Tibial nerve (tissue), 4 donors: ENCODE results near the gene PSAPL1. TPM values are rescaled to one million over a fixed set of nuclear protein-coding genes. Genes with fewer than 3 reads are reported as not detected.

Experiments
- DNase-seq, 2 donors: peaks; one replicate each; pipeline ENCODE4 v3.0.0-alpha.2; 2019; ENCODE audit warnings: low spot score in 2 of 2
- H3K27ac ChIP-seq, 4 donors: fragments of 200-600 bp; sonication (generic) in 3 of 4; one replicate each; pipeline ENCODE4 v1.5.1; 2017 to 2019; ENCODE audit warnings: mild to moderate bottlenecking in 1 of 4
- H3K27me3 ChIP-seq, 2 donors: fragments of 200-600 bp; sonication (generic) in 1 of 2; one replicate each; pipeline versions ENCODE4 v1.5.1 to v1.6.0; 2017 to 2019
- H3K36me3 ChIP-seq, 3 donors: fragments of 200-600 bp; sonication (generic); one replicate each; pipeline ENCODE4 v1.5.1; 2018 to 2019
- H3K4me1 ChIP-seq, 4 donors: fragments of 200-600 bp; sonication (generic) in 3 of 4; one replicate each; pipeline ENCODE4 v1.5.1; 2017 to 2019
- H3K4me3 ChIP-seq, 4 donors: fragments of 200-600 bp; sonication (generic) in 3 of 4; one replicate each; pipeline ENCODE4 v1.5.1; 2017 to 2019; ENCODE audit warnings: mild to moderate bottlenecking in 1 of 4, moderate library complexity in 1 of 4
- H3K9me3 ChIP-seq, 4 donors: fragments of 200-600 bp; sonication (generic) in 3 of 4; one replicate each; pipeline ENCODE4 v1.5.1; 2017 to 2019
- CTCF ChIP-seq, 5 experiments: fragments of 200-600 bp in 3 of 5; fragments of 450-650 bp in 2 of 5; sonication (generic) in 3 of 5; IDR thresholded peaks; one replicate each; pipeline ENCODE4 v1.5.1; 2016 to 2019; ENCODE audit warnings: antibody characterized with exemption in 5 of 5, mild to moderate bottlenecking in 3 of 5, moderate library complexity in 2 of 5
- EP300 ChIP-seq, 2 donors: sonication (generic); formaldehyde crosslinking; IDR thresholded peaks; one replicate each; pipeline ENCODE4 v1.6.1; 2017; ENCODE audit warnings: antibody characterized with exemption in 2 of 2, mild to moderate bottlenecking in 1 of 2
- POLR2A ChIP-seq, 2 donors: fragments of 450-650 bp; IDR thresholded peaks; one replicate each; pipeline ENCODE4 v1.6.1; 2017; ENCODE audit warnings: antibody characterized with exemption in 2 of 2, mild to moderate bottlenecking in 2 of 2, moderate library complexity in 2 of 2
- WGBS, 2 donors: methylation state at CpG; one replicate each; pipeline ENCODE4 v1.1.5; 2018; 5-methylcytosine and 5-hydroxymethylcytosine counted together
- total RNA-seq, 4 donors: library from RNA; depleted of rRNA; stranded (reverse); fragments of >200 nt; gene quantifications; one replicate each; pipeline ENCODE4 v1.1.0, GENCODE V29; 2016

PSAPL1 gene
- total RNA-seq, 4 donors from 2014 or later = under 0.01 to 0.22 TPM; not detected in 2

DNA sequence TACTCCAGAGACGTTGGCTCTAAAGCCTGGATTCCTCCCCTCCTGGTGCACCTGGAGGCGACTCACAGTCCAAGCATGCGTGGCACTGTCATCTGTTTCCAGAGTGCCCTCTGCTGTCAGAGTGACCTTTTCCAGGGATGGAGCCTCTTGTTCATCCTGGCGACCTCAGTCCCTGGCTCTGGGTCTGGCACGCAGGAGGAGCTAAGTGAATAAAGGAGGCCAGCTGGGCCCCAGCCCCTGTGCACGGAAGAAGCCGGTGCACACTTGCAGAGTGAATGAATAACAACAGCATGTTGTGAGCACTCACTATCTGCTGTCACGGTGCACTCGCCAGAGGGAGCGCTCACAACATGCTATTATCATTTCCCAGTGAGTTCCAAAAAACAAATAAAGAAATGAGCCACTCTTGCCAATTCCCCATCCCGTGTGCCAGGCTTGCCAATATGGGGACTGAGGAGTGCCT lies 27.8 kb upstream of the PSAPL1 start:
- TF ChIP-seq POLR2A (IDR thresholded peaks at IDR 0.05) = no peak
- TF ChIP-seq CTCF (IDR thresholded peaks at IDR 0.05) = peak in 2 of 5 experiments; percentile 18 to 29
- WGBS, 2 donors = 51 to 54% methylated on average over 10 to 11 of the region's 11 CpGs
- H3K4me1 ChIP-seq = peaks cover 0 to 38% (median 0%) of the 10 kb centered on the region in 4 donors
- no peak overlapping the region for H3K27ac ChIP-seq
- H3K27me3 ChIP-seq = no peaks in the 10 kb centered on the region
- H3K9me3 ChIP-seq = peaks cover 0 to 16% (median 0%) of the 10 kb centered on the region in 4 donors
- H3K4me3 ChIP-seq = no peak overlapping the region
- DNase-seq = peak in 1 of 2 donors; percentile 17
- no peaks in the 10 kb centered on the region for H3K36me3 ChIP-seq

DNA sequence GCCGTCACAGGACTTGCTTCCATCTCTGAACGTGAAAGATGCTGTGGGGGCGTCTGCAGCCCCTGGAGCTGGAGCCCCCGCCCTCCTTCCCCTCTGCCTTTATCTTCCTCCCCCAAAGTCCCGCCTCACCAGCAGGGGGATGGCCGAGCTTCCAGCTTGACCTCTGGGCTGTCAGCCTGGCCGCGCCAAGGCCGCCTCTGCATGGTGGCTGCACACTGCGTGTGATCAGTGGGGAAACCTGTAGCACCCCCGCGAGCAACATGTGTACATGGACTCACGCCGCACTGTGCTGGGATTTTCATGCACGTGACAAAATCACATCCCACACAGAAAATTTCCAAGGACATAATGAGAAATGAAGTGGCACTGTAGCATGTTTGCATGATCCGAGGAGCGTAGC lies 26.5 kb upstream of the PSAPL1 start:
- DNase-seq = no peak
- H3K27me3 ChIP-seq = no peaks in the 10 kb centered on the region
- no peaks in the 10 kb centered on the region for H3K36me3 ChIP-seq
- H3K9me3 ChIP-seq = peaks cover 0 to 13% (median 0%) of the 10 kb centered on the region in 4 donors
- WGBS, 2 donors = 55 to 63% methylated on average over 15 to 17 of the region's 17 CpGs
- H3K4me3 ChIP-seq = no peak overlapping the region
- TF ChIP-seq EP300 (IDR thresholded peaks at IDR 0.05) = no peak
- TF ChIP-seq POLR2A (IDR thresholded peaks at IDR 0.05) = no peak
- peaks cover 0 to 38% (median 0%) of the 10 kb centered on the region in 4 donors for H3K4me1 ChIP-seq
- no peak overlapping the region for H3K27ac ChIP-seq

- peak in 1 of 2 donors; percentile 31 for DNase-seq
- peaks cover 0 to 38% (median 0%) of the 10 kb centered on the region in 4 donors for H3K4me1 ChIP-seq
- no peaks in the 10 kb centered on the region for H3K27me3 ChIP-seq
- no peak for TF ChIP-seq POLR2A (IDR thresholded peaks at IDR 0.05)
- no peak for TF ChIP-seq EP300 (IDR thresholded peaks at IDR 0.05)
- TF ChIP-seq CTCF (IDR thresholded peaks at IDR 0.05) = no peak
- peaks cover 0 to 7% (median 0%) of the 10 kb centered on the region in 4 donors for H3K9me3 ChIP-seq
- WGBS, 2 donors = 39 to 51% methylated on average over 17 of the region's 17 CpGs
- no peak overlapping the region for H3K27ac ChIP-seq
- H3K4me3 ChIP-seq = no peak overlapping the region
- no peaks in the 10 kb centered on the region for H3K36me3 ChIP-seq
These were observed 25.8 kb upstream of the PSAPL1 start for GRCh38 chr4:7460566-7460965.

GRCh38 chr4:7459471-7459870 lies 24.7 kb upstream of the PSAPL1 start:
- TF ChIP-seq CTCF (IDR thresholded peaks at IDR 0.05) = no peak
- no peak for TF ChIP-seq EP300 (IDR thresholded peaks at IDR 0.05)
- no peak for TF ChIP-seq POLR2A (IDR thresholded peaks at IDR 0.05)
- H3K4me3 ChIP-seq = no peak overlapping the region
- no peaks in the 10 kb centered on the region for H3K9me3 ChIP-seq
- no peaks in the 10 kb centered on the region for H3K36me3 ChIP-seq
- no peak overlapping the region for H3K27ac ChIP-seq
- WGBS, 2 donors = 82 to 94% methylated on average over 6 to 8 of the region's 8 CpGs
- DNase-seq = no peak
- no peaks in the 10 kb centered on the region for H3K27me3 ChIP-seq
- peaks cover 0 to 38% (median 0%) of the 10 kb centered on the region in 4 donors for H3K4me1 ChIP-seq

GRCh38 chr4:7458477-7458876 lies 23.7 kb upstream of the PSAPL1 start:
- Histone ChIP-seq H3K4me3 (no peak overlapping the region), H3K9me3 (no peaks in the 10 kb centered on the region), H3K27me3 (no peaks in the 10 kb centered on the region), H3K4me1 (peaks cover 0 to 38% (median 0%) of the 10 kb centered on the region in 4 donors), H3K27ac (no peak overlapping the region), H3K36me3 (no peaks in the 10 kb centered on the region)
- no peak for DNase-seq
- no peak for TF ChIP-seq POLR2A (IDR thresholded peaks at IDR 0.05)
- TF ChIP-seq EP300 (IDR thresholded peaks at IDR 0.05) = no peak
- no peak for TF ChIP-seq CTCF (IDR thresholded peaks at IDR 0.05)
- 87 to 95% methylated on average over 4 of the region's 4 CpGs for WGBS, 2 donors

- H3K27me3 ChIP-seq = no peaks in the 10 kb centered on the region
- 67 to 82% methylated on average over 8 to 9 of the region's 9 CpGs for WGBS, 2 donors
- DNase-seq = no peak
- no peaks in the 10 kb centered on the region for H3K9me3 ChIP-seq
- TF ChIP-seq EP300 (IDR thresholded peaks at IDR 0.05) (no peak), POLR2A (IDR thresholded peaks at IDR 0.05) (no peak), CTCF (IDR thresholded peaks at IDR 0.05) (no peak)
- no peak overlapping the region for H3K4me3 ChIP-seq
- H3K4me1 ChIP-seq = peaks cover 0 to 35% (median 0%) of the 10 kb centered on the region in 4 donors
- H3K27ac ChIP-seq = no peak overlapping the region
- no peaks in the 10 kb centered on the region for H3K36me3 ChIP-seq
These were observed 23.3 kb upstream of the PSAPL1 start for GRCh38 chr4:7458066-7458425.
